AG04450 (cell line): ENCODE results near the gene GPC6. TPM values are rescaled to one million over a fixed set of nuclear protein-coding genes. Genes with fewer than 3 reads are reported as not detected.

ENCODE experiments used
- CTCF ChIA-PET: fragments of 300-600, 350-600 bp; formaldehyde crosslinking; extraction: SDS; loops from one replicate; lab custom pipeline; 2022; ENCODE audit warnings: antibody characterized with exemption, inconsistent platforms; lab: Charles Lee
- POLR2A ChIA-PET: fragments of 350-600 bp; formaldehyde crosslinking; extraction: SDS; loops from one replicate; lab custom pipeline; 2021; ENCODE audit warnings: antibody characterized with exemption, inconsistent platforms; lab: Yijun Ruan, JAX
- DNase-seq: peaks from one replicate; pipeline ENCODE4 v3.0.0-alpha.2; 2011; ENCODE audit warnings: low read depth, low spot score
- H3K27ac ChIP-seq: one replicate; pipeline ENCODE4 v1.5.1; 2012; ENCODE audit warnings: low read depth, low read length, control low read depth
- H3K27me3 ChIP-seq: one replicate; pipeline ENCODE4 v1.6.0; 2012; ENCODE audit warnings: low read length; ENCODE audit not compliant: control insufficient read depth, insufficient read depth
- H3K4me3 ChIP-seq: 2 replicates; pipeline ENCODE4 v1.5.1; 2011; ENCODE audit warnings: mild to moderate bottlenecking, low read depth, low read length, control low read depth
- H3K9me3 ChIP-seq: 2 replicates; pipeline ENCODE4 v1.5.1; 2012; ENCODE audit warnings: low read length; ENCODE audit not compliant: control insufficient read depth, insufficient read depth
- polyA plus RNA-seq: library from polyadenylated mRNA; depleted of rRNA; stranded (reverse); fragments of >200 nt; gene quantifications from 2 replicates; pipeline ENCODE4 v1.2.3, GENCODE V29; 2011
- TF ChIP-seq, protein P1 (sequence below): IDR thresholded peaks from 2 replicates; pipeline ENCODE4 v1.5.1; 2011; ENCODE audit warnings: low read depth, low read length, control low read depth, inconsistent platforms

The GPC6 gene
- polyA plus RNA-seq, 1 experiment: 40.4 TPM

DNA sequence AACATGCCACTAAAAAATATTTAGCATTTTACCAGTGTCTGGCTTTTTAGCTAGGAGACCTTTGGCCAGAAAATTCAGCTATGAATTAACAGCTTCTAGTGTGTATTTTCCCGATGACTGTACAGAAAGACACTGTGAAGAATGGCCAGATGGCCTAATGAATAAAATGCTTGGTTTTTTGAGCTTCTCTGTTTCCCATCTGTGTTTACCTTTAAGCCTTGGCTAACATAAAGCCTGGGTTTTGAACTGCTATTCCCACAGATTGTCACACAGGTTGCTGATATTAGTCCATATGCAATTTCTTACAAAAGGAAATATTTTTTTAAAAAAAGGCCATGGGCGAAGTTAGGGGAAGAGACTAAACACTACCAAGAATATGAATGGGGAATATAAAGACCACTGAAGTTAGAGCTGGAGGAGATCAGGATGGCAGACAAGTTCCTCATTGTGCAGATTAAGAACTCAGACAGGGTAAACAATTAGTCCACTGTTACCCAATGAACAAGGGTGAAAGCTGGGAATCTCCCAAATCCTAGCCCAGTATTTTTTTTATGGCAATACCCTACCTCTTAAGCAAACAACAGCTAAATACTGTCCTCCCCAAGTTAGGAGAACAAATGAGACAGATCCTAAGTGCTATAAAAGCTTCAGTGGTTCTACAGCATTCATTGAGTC is 1157.8 kb downstream of the GPC6 start:
- ChIA-PET CTCF (interaction anchor here (1.2 kb wide), 1 partner anchor 52 kb away, joined by 5 read pairs; no protein-coding TSS in a partner anchor), POLR2A (no interaction called here)
- Histone ChIP-seq H3K9me3 (no peaks in the 10 kb centered on the region), H3K27ac (no peak overlapping the region), H3K4me3 (no peak overlapping the region), H3K27me3 (no peaks in the 10 kb centered on the region)
- TF ChIP-seq, protein P1, sequence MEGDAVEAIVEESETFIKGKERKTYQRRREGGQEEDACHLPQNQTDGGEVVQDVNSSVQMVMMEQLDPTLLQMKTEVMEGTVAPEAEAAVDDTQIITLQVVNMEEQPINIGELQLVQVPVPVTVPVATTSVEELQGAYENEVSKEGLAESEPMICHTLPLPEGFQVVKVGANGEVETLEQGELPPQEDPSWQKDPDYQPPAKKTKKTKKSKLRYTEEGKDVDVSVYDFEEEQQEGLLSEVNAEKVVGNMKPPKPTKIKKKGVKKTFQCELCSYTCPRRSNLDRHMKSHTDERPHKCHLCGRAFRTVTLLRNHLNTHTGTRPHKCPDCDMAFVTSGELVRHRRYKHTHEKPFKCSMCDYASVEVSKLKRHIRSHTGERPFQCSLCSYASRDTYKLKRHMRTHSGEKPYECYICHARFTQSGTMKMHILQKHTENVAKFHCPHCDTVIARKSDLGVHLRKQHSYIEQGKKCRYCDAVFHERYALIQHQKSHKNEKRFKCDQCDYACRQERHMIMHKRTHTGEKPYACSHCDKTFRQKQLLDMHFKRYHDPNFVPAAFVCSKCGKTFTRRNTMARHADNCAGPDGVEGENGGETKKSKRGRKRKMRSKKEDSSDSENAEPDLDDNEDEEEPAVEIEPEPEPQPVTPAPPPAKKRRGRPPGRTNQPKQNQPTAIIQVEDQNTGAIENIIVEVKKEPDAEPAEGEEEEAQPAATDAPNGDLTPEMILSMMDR: no peak
- peak; percentile 24 for DNase-seq

DNA sequence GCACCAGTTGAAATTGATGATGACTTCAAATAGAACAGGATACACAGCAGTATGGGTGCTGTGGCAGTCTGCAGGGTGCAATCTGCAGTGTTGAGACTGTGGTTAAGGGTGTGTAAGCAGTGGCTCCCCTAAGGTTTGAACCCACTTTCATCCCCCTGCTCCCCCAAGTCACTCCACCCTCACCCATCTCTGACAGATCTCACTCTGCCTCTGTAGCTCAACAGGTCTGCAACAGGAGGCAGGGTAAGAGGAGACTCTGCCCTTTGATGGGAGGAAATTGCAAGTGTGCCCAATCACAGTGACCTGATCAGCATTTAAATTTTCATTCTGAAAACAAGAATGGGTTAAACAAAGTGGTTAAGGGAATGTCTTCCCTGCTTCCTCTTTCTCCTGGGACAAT is 1160.4 kb downstream of the GPC6 start:
- no peaks in the 10 kb centered on the region for H3K27me3 ChIP-seq
- DNase-seq: no peak
- TF ChIP-seq, protein P1: no peak
- H3K4me3 ChIP-seq: no peak overlapping the region
- H3K27ac ChIP-seq: no peak overlapping the region
- no peaks in the 10 kb centered on the region for H3K9me3 ChIP-seq
- POLR2A ChIA-PET: no interaction called here
- CTCF ChIA-PET: no interaction called here

DNA sequence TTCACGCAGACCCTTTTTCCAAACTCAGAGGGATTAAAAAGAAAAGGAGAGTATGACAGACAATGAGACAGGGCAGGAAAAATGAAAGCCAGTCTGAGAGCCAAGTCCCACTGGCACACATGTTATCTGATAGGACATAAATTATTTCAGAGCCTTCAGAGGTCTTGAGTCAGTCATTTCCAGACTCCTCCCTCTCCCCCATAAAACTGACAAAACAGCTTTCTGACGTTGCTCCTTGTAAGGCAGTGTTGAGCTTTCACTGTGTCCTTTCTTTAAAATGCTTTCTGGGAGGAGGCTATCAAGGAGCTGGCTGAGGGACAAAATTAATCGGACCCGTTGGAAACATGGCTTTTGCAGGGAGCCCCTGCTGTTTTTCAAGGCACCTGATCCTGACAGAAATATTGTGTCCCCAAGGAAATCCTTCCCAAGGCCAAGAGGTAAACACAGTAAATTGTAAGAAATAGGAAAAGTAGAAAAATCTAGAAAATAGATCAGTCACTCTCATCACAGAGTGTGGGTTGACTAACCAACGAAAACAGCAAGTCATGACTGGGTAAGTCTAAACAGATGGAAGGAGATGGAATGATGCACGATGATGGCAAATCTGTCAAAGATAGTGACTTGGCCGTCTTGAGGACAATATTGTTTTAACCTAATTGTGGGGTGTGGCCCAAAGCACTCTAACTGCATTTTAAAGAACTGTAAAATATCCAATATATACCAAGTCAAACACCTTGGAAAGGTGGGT is 1163.2 kb downstream of the GPC6 start:
- H3K27ac ChIP-seq: no peak overlapping the region
- no peaks in the 10 kb centered on the region for H3K9me3 ChIP-seq
- H3K4me3 ChIP-seq: no peak overlapping the region
- no peaks in the 10 kb centered on the region for H3K27me3 ChIP-seq
- no peak for DNase-seq
- ChIA-PET POLR2A (no interaction called here), CTCF (interaction anchor here (0.6 kb wide), 1 partner anchor 707 kb away, joined by 3 read pairs; no protein-coding TSS in a partner anchor)
- TF ChIP-seq, protein P1: no peak

DNA sequence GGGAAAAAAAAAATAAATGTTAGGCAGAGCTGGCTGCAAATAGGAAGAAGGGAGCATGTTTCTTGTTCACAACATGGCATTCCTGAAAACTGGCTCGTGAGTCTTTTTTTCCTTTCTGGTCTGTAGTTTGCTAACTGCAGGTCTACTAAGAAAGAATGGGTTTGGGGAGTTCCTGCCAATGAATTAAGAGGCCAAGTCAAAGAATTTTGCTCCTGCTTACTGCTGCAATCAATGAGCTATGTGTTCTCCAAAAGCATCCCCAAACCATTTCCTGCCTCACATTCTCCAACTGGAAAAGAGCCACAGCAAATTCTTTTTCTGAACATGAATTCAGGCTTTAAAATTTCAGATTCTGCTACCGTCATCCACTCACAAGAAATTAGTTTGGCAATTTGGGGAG is 1164.3 kb downstream of the GPC6 start:
- H3K27me3 ChIP-seq: no peaks in the 10 kb centered on the region
- H3K4me3 ChIP-seq: no peak overlapping the region
- no peaks in the 10 kb centered on the region for H3K9me3 ChIP-seq
- no peak for DNase-seq
- TF ChIP-seq, protein P1: no peak
- ChIA-PET CTCF (interaction anchor here (1.1 kb wide), 1 partner anchor 45 kb away, joined by 3 read pairs; no protein-coding TSS in a partner anchor), POLR2A (no interaction called here)
- H3K27ac ChIP-seq: no peak overlapping the region

DNA sequence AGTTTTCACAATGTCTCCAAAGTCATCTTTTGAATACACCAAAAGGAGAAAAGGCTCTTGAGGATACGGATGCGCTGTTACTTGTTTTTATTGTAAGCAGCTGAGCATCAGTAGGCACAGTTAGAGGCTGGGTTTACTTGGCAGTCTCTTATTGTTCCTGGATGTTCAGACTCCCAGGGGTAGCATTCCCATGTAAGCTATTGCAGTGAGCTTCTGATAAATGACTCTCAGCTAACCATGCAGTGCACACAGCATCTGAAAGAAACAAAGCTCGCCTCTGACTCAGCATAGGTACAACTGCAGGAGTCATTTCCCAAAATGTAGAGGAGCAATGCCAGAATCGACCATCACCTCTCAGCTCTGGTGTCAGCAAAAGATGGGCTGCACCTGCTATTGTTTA is 1168.1 kb downstream of the GPC6 start:
- Histone ChIP-seq H3K27me3 (no peaks in the 10 kb centered on the region), H3K4me3 (no peak overlapping the region), H3K27ac (no peak overlapping the region), H3K9me3 (no peaks in the 10 kb centered on the region)
- CTCF ChIA-PET: interaction anchor here (1.1 to 1.3 kb wide), 2 partner anchors 22 to 223 kb away, joined by 3 read pairs; no protein-coding TSS in a partner anchor
- DNase-seq: no peak
- TF ChIP-seq, protein P1: no peak
- POLR2A ChIA-PET: no interaction called here
